HG03095 (cell line): ENCODE results near the gene MEP1A.
"Not testable (repeated sequence)": the region's sequence is repeated elsewhere in the genome, so short reads cannot be mapped to it uniquely, and the experiment has no call there.

Experiments
- ATAC-seq: cut with Tn5 transposase; IDR thresholded peaks from one replicate; pipeline ENCODE4 v1.9.1; 2021; ENCODE audit warnings: moderate library complexity; ENCODE audit not compliant: unreplicated experiment

Gene MEP1A

GRCh38 chr6:46774736-46775135 lies 18.5 kb upstream of the MEP1A start:
- not testable (repeated sequence) for ATAC-seq

GRCh38 chr6:46776070-46776712 lies 17.0 kb upstream of the MEP1A start:
- no peak for ATAC-seq

- no peak for ATAC-seq
Observed at GRCh38 chr6:46777476-46778346, 15.5 kb upstream of the MEP1A start.

DNA sequence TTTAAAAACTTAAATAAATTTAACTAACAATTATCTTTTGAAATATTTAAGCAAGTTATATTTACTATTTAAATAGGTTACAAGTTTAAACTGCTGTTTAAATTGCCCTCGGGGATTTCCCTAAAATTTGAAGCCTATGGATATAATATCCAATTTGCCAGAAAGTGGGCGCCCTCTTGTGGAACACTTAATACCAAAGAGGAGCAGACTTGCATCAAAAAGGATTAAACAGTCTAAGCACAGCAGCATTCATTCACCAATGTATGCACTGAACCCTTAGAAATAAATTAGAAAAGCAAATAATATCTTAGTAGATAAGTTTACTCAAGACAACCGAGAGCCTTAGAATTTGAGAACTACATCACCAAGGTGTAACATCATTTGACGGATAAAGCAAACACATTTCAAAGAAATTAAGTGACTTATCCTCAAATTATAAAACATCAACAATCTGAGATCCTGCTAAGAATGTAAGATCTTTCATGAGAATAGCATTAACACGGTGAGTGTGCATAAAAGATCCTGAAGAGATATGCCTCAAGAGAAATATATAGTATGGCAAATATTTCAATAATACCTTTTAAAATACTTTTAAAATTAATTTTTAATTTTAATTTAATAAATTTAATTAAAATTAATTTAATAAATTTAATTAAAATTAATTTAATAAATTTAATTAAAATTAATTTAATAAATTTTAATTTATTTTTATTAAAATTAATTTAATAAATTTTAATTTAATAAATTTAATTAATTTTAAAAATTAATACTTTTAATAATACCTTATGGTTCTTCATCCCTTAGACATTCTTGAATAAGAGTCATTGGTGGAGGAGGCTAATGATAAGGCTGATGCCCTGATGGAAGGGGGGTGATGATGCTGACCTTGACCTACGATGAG lies 11.5 kb upstream of the MEP1A start:
- ATAC-seq: no peak

DNA sequence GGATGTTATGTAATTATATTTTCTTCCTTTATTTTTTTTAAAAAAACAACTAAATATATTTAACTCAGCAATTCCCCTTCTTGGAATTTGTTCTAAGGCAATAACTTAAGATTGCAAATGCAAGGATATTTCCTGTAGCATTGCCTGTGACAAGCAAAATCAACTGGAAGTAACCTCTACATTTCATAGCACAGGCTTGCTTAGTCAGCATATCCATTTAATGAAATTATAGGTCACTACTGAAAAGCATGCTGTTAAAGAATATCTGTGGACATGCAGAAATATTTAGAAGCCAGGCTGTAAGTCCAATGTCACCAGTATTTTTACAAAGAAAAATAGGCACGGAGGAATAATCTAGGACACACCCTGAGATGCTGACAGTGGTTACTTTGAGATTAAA lies 8.7 kb upstream of the MEP1A start:
- ATAC-seq: no peak

GRCh38 chr6:46787871-46788540 lies 5.2 kb upstream of the MEP1A start:
- no peak for ATAC-seq

DNA sequence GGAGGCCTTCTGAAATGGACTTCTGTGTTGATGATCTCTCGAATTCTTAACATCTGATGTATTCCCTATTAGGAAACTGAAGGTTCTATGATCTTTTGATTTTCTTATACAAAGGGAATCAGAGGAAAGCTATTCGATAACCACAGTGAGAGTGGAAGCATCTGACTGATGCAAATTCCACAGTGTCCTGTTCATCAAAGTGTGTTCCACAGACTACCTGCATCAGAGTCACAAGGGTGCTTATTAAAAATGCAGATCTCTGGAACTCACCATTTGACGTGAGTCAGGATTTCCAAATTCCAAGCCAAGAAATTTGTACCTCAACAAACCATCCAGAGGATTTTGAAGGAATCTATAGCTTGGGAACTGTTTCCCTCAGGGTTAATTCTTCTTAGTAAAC lies 4.4 kb upstream of the MEP1A start:
- ATAC-seq: no peak

DNA sequence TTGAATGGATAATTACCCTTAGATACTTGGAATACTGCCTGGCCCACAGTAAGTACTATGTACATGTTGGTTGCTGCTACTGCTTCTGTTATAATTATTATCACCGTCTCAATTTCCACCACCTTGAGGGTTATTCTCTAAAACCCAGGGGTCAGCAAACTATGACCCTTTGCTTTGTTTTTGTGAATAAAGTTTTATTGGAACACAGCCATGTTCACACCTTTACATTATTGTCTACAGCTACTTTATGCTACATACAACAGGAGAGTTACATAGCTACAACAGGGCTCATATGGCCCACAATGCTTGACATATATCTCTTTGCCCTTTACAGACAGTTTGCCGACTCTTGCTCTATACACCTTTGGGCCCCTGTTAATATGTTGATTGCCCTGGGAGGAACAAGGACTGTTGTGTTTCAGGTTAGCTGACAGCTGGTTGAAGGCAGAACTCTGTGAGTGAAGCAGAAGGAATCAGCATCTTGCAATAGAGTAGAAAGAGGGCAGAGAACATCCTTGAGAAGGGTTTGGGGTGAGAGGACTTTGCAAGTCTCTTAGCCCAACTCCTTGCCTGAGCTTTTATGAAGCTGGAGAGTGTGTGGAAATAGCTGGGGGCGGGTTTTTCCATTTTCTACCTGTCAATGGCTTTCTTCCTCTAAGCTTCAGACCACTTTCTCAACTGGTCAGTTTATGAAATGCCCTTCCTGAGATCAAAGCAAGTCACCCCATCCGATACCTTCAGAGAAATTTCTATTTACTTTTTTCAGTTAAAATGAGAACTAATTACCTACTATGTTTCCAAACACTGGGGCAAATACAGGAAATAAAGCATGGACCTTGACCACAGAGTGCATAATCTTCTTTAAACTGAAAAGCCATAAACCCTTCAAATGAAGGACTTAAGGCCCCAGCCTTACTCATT lies 3.5 kb upstream of the MEP1A start:
- ATAC-seq: no peak

DNA sequence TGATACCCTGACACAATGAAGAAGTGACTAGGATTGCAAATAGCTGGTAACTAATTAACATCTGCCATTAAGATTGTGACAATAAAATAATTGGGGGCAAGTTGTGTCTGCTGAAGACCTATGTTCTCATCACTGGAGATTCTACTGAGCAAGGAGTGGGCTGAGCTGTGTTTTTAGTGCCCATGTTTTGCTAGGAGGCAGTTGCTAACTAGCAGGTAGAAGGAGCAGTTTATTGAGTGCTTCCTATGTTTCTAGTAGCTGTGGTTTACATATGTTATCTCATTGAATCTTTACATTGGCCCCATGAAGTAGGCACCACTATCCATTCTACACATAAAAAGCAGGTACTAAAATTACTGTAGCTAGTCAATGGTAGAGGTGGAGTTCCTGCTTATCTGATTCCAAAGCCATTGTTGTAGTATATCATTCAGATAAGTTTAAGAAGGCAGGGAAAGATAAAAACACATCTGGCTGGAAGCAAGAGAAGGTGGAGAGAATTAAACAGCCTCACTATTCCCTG lies 2.8 kb upstream of the MEP1A start:
- no peak for ATAC-seq

DNA sequence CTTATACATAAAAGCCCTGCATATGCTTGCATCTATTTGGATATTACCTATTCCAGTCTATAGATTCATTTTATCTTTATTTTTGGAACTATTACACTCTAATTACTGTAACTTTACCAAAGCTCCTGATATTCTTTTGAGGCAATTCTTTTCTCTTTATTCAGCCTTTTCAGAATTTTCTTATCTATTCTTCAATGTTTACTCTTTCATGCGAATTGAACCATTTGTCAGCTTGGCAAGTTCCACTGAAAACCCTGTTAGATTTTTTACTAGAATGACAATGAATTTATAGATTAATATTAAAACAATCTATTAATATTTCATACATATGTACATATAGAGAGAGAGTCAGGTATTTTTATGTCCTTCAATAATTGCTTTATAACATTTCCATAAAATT lies 554 bp upstream of the MEP1A start:
- ATAC-seq: no peak

DNA sequence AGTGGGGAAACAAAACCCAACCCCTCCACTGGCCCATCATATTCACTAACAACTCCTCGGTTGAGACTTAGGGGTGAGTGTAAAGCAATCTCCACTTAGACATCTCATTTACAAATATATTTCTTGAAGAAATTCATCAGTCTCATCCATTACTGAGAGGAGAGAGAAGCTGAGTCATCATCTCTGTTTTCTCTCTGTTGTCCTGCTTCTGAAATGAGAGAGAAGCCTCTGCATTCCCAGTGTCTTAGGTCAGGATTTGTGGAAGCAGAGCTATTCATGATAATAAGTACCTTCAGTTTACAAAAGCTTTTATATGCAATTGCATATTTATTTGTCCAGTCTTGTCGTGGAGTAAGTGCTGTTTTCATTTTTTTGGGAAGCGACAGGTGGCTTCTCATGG lies 879 bp downstream of the MEP1A start:
- no peak for ATAC-seq

DNA sequence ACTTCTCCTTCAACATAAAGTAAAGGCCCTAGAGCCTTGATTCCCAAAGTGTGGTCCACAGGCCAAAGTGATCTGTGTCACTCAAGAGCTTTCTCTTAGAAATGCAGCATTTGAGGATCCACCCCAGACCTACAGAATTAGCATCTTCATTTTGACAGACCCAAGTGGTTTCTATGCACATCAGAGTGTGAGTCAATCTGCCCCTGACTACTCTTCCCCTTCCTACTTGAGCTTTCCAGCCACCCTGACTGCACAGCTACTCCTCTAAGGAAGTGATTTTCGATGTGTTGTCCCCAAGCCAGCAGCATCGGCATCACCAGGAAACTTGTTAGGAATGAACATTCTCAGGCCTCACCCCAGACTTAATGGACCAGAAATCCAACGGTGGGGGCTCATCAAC lies 2.6 kb downstream of the MEP1A start:
- ATAC-seq: no peak

GRCh38 chr6:46796848-46797580 lies 3.8 kb downstream of the MEP1A start:
- ATAC-seq: no peak

GRCh38 chr6:46799657-46800056 lies 6.5 kb downstream of the MEP1A start:
- ATAC-seq: no peak

DNA sequence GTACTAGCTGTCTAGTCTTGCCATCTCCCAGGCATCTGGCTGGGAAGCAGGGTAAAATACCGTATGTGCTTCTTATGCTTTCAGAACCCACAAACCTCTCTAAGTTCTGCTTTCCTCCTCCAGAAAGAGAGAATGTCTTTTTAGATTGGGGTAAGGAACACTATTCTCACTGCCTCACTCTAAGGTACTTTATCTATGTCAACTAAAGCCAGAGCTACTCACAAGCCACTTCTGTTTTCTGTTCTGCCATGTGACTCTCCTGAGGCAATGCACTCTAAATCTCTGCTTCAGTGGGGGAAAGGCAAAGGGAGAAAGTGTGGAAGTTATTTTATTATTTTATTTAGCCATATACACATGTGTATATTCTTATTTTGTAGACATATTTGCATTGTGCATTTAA lies 15.6 kb downstream of the MEP1A start:
- no peak for ATAC-seq

- no peak for ATAC-seq
Observed at GRCh38 chr6:46815130-46815529, 21.9 kb downstream of the MEP1A start.

DNA sequence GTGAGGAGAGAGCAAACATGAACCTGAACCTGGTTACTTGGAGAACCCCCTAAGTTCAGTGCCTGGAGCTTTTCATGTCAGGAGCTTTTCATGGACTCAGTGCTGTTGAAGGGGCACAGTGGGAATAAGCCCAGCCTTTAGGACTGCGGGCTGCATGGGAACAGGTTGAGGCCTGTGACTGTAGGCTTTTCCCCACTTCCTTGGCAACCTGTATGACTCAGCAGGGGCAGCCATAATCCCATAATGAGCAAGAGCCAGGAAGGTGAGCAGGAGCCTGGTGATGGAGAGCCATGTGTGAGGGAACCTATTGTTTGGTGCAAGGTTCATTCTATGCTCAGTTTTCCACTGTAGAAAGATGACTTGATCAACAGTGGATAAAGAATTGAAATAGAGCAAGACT lies 23.4 kb downstream of the MEP1A start:
- no peak for ATAC-seq

- no peak for ATAC-seq
Observed at GRCh38 chr6:46819561-46819960, 26.4 kb downstream of the MEP1A start.

- no peak for ATAC-seq
Observed at GRCh38 chr6:46821458-46821881, 28.3 kb downstream of the MEP1A start.
